ENCODE measurements around the gene AP3D1. TPM values are rescaled to one million over a fixed set of nuclear protein-coding genes. Genes with fewer than 3 reads are reported as not detected.

Gene AP3D1
- total and polyA plus RNA-seq, 7 donors, result 51.5 to 120 (median 81.3) TPM

DNA sequence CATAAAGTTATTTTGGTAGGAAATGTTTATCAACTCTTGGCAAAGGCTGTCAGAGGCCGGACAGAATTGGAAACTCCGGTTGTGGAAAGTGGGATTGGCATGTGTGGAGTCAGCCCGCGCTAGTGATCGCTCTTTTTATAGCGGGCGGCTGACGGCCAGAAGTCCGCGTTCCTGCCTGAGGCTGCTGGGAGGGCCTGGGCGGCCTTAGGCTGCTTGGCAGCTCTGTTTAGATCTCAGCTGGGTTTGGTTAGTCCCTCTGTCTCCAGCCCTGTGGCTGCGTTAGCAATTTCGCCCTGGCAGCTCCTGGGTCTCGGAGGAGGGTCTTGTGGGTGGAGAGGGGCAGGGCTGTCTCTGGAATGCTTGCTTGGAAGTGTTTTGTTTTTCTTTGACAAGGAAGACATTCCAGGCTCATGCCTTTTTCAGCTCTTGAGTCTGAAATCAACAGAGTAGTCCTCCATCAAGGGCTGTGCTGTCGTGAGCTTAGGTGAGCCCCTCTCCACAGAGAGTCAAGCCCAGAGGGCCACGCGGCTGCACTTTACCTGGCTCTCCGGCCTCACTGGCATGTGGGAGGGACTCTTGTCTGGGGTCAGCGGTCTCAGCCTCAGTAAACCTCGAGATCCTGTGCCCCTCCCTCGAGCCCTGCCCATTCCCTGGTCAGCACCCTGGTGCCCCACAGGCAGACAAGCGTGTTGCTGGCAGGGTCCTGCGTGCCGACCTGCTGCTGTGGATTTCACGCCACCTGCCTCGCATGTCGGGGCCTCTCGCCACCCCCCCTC, 34.9 kb upstream of the AP3D1 start:
- DNase-seq (peak; percentile 92 to 96), ATAC-seq (peak; percentile 92 to 94 (median 93))
- Histone ChIP-seq H3K27me3 (ENCODE audit: insufficient read depth in 3 of 3, low read length in 2 of 3) (no peaks in the 10 kb centered on the region), H3K4me3 (peak overlapping the region; percentile 33), H3K4me1 (peaks cover 59% of the 10 kb centered on the region), H3K27ac (peak overlapping the region; percentile 85), H3K9me3 (no peaks in the 10 kb centered on the region), H3K36me3 (ENCODE audit: insufficient read depth in 1 of 2, low read depth in 1 of 2) (peaks cover 0 to 40% of the 10 kb centered on the region in 2 donors)
- 18 to 28% (median 26%) methylated on average over 28 of the region's 28 CpGs for WGBS, 3 donors
- TF ChIP-seq, protein P1, sequence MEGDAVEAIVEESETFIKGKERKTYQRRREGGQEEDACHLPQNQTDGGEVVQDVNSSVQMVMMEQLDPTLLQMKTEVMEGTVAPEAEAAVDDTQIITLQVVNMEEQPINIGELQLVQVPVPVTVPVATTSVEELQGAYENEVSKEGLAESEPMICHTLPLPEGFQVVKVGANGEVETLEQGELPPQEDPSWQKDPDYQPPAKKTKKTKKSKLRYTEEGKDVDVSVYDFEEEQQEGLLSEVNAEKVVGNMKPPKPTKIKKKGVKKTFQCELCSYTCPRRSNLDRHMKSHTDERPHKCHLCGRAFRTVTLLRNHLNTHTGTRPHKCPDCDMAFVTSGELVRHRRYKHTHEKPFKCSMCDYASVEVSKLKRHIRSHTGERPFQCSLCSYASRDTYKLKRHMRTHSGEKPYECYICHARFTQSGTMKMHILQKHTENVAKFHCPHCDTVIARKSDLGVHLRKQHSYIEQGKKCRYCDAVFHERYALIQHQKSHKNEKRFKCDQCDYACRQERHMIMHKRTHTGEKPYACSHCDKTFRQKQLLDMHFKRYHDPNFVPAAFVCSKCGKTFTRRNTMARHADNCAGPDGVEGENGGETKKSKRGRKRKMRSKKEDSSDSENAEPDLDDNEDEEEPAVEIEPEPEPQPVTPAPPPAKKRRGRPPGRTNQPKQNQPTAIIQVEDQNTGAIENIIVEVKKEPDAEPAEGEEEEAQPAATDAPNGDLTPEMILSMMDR (IDR thresholded peaks at IDR 0.05), result no peak
- intact Hi-C loops (cut with DNase I), result loop anchor here in 1 of 2 donors (5.0 kb wide), 1 partner anchor 34 kb away; the partner anchor contains the start of gene AP3D1

DNA sequence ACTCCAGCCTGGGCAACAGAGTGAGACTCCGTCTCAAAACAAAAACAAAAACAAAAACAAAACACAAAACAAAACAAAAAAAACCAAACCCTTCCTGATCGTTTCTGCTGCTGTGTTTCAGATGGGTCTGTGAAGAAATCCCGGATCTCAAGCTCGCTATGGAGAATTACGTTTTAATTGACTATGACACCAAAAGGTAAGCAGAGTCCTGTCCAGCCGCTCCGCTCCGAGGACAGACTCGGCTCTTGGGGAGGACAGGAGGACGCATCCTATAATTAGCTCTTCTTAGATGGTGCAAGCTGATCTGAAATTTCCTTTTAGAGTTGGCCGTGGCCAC, 34.3 kb upstream of the AP3D1 start:
- DNase-seq (no peak), ATAC-seq (no peak)
- WGBS, 3 donors, result 6 to 11% (median 8%) methylated on average over 11 of the region's 11 CpGs
- intact Hi-C loops (cut with DNase I), result loop anchor here in 1 of 2 donors (5.0 kb wide), 1 partner anchor 33 kb away; the partner anchor contains the start of gene AP3D1
- Histone ChIP-seq H3K4me1 (peaks cover 59% of the 10 kb centered on the region), H3K27ac (peak overlapping the region; percentile 85), H3K4me3 (no peak overlapping the region), H3K27me3 (ENCODE audit: insufficient read depth in 3 of 3, low read length in 2 of 3) (no peaks in the 10 kb centered on the region), H3K9me3 (no peaks in the 10 kb centered on the region), H3K36me3 (ENCODE audit: insufficient read depth in 1 of 2, low read depth in 1 of 2) (peaks cover 0 to 40% of the 10 kb centered on the region in 2 donors)
- TF ChIP-seq, protein P1 (IDR thresholded peaks at IDR 0.05), result no peak

DNA sequence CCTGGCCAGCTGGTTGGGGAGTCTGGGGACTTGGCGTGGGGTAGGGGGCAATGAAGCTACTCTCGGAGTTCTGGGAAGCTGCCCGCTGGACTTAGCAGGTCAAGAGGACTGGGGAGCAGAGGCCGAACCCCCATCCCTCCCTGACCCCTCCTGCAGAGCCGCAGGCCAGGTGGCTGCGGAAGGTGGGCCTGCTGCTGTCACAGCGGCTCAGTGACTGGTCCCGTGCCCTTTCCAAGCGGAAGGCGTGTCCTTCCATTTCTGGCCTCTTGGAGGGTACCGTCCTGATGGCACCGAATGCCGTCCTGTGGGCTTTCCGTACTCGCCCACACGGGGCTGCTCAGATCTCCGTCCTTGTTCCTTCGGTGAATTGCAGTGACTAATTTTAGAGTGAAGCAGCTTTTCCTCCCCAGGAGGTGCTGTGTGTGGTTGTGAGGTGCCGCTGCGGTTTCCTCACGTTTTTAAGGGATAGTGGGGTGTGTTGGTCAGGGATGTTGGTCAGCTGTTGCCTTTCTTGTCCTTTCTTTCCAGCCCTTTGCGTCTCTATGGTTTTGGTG, 33.1 kb upstream of the AP3D1 start:
- ATAC-seq (peak in 1 of 4 donors; percentile 13), DNase-seq (no peak)
- no peak overlapping the region for H3K4me3 ChIP-seq
- H3K4me1 ChIP-seq, result peaks cover 70% of the 10 kb centered on the region
- H3K36me3 ChIP-seq (ENCODE audit: insufficient read depth in 1 of 2, low read depth in 1 of 2), result peaks cover 0 to 30% of the 10 kb centered on the region in 2 donors
- H3K9me3 ChIP-seq, result no peaks in the 10 kb centered on the region
- H3K27me3 ChIP-seq (ENCODE audit: insufficient read depth in 3 of 3, low read length in 2 of 3), result no peaks in the 10 kb centered on the region
- TF ChIP-seq, protein P1 (IDR thresholded peaks at IDR 0.05), result no peak
- H3K27ac ChIP-seq, result peak overlapping the region; percentile 85
- intact Hi-C loops (cut with DNase I), result no loop called here
- 71 to 86% (median 72%) methylated on average over 20 to 22 of the region's 22 CpGs for WGBS, 3 donors

DNA sequence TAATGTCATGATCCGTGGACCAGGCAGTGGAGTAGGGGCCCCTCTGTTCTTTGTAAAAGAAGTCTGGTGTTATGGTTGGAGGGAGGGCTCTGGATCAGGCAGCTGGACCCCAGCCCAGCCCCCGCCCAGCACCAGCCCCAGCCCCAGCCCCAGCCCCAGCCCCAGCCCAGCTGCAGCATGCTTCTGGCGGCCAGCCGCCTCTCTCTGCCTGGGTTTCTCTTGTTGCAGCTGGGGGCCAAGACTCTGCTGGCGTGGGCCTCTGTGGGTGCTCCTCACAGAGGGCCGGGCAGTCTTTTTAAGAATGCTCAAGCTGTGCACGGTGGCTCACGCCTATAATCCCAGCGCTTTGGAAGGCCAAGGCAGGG, 30.2 kb upstream of the AP3D1 start:
- H3K36me3 ChIP-seq (ENCODE audit: insufficient read depth in 1 of 2, low read depth in 1 of 2), result peaks cover 0 to 16% of the 10 kb centered on the region in 2 donors
- intact Hi-C loops (cut with DNase I), result no loop called here
- ATAC-seq, result no peak
- no peaks in the 10 kb centered on the region for H3K9me3 ChIP-seq
- H3K27me3 ChIP-seq (ENCODE audit: insufficient read depth in 3 of 3, low read length in 2 of 3), result no peaks in the 10 kb centered on the region
- WGBS, 3 donors, result 40 to 74% (median 50%) methylated on average over 9 of the region's 9 CpGs
- H3K27ac ChIP-seq, result no peak overlapping the region
- TF ChIP-seq, protein P1 (IDR thresholded peaks at IDR 0.05), result no peak
- peaks cover 71% of the 10 kb centered on the region for H3K4me1 ChIP-seq
- DNase-seq, result no peak
- no peak overlapping the region for H3K4me3 ChIP-seq
